Cardiac muscle cell (in vitro differentiated cells and primary cell): ENCODE measurements around the gene KIAA1614. TPM values are rescaled to one million over a fixed set of nuclear protein-coding genes. Genes with fewer than 3 reads are reported as not detected.

Source experiments
- DNase-seq, 2 donors: peaks; one replicate each; pipeline versions ENCODE4 v3.0.0 to v3.0.0-alpha.2; 2010 to 2017; ENCODE audit warnings: low read depth in 1 of 2, low spot score in 1 of 2
- H3K27ac ChIP-seq: fragments of 200-600 bp; sonication (generic); 2 replicates; pipeline ENCODE4 v1.5.1; 2016
- H3K27me3 ChIP-seq: fragments of 200-600 bp; sonication (generic); 2 replicates; pipeline ENCODE4 v1.6.0; 2016; ENCODE audit warnings: control low read depth
- H3K36me3 ChIP-seq: fragments of 200-600 bp; sonication (generic); 2 replicates; pipeline ENCODE4 v1.5.1; 2016; ENCODE audit warnings: control low read depth
- H3K4me1 ChIP-seq: fragments of 200-600 bp; sonication (generic); 2 replicates; pipeline ENCODE4 v1.8.1; 2017; ENCODE audit warnings: low read depth, mild to moderate bottlenecking, mixed run types
- H3K4me3 ChIP-seq: fragments of 200-600 bp; sonication (generic); 2 replicates; pipeline ENCODE4 v1.5.1; 2016; ENCODE audit warnings: mild to moderate bottlenecking
- H3K9me3 ChIP-seq: fragments of 200-600 bp; sonication (generic); 2 replicates; pipeline ENCODE4 v1.5.1; 2017; ENCODE audit warnings: low read depth, mild to moderate bottlenecking, control low read depth
- CTCF ChIP-seq: IDR thresholded peaks from 2 replicates; pipeline ENCODE4 v1.5.1; 2012; ENCODE audit warnings: low read depth, mild to moderate bottlenecking, low read length
- polyA plus RNA-seq: library from polyadenylated mRNA; unstranded; fragments of >200 nt; fragmentation: Nextera tagmentation; extraction: Ambion mirVana; gene quantifications from 2 replicates; pipeline ENCODE4 v1.2.1, GENCODE V29; 2016
- total RNA-seq: library from RNA; depleted of rRNA; stranded (reverse); fragments of >200 nt; gene quantifications from 2 replicates; pipeline ENCODE4 v1.2.3, GENCODE V29; 2016

KIAA1614 gene
- total and polyA plus RNA-seq, 2 experiments from 2014 or later = 1.3 to 2.2 TPM

- no peaks in the 10 kb centered on the region for H3K4me1 ChIP-seq
- H3K4me3 ChIP-seq = no peak overlapping the region
- peaks cover 31% of the 10 kb centered on the region for H3K27me3 ChIP-seq
- H3K27ac ChIP-seq = no peak overlapping the region
- H3K9me3 ChIP-seq = no peaks in the 10 kb centered on the region
- no peak for DNase-seq
- no peak for TF ChIP-seq CTCF
- no peaks in the 10 kb centered on the region for H3K36me3 ChIP-seq
These were observed 3.5 kb downstream of the KIAA1614 start for GRCh38 chr1:180916012-180916770.

GRCh38 chr1:180916771-180917170 is 4.1 kb downstream of the KIAA1614 start:
- H3K27me3 ChIP-seq = peaks cover 25% of the 10 kb centered on the region
- H3K27ac ChIP-seq = no peak overlapping the region
- H3K9me3 ChIP-seq = no peaks in the 10 kb centered on the region
- no peaks in the 10 kb centered on the region for H3K36me3 ChIP-seq
- TF ChIP-seq CTCF = no peak
- no peak overlapping the region for H3K4me3 ChIP-seq
- H3K4me1 ChIP-seq = no peaks in the 10 kb centered on the region
- DNase-seq = no peak

- Histone ChIP-seq H3K4me1 (peaks cover 2% of the 10 kb centered on the region), H3K27ac (no peak overlapping the region), H3K4me3 (no peak overlapping the region), H3K27me3 (peaks cover 18% of the 10 kb centered on the region), H3K36me3 (no peaks in the 10 kb centered on the region), H3K9me3 (no peaks in the 10 kb centered on the region)
- TF ChIP-seq CTCF = peak; percentile 22
- DNase-seq = peak in 1 of 2 donors; percentile 38
These were observed 4.8 kb downstream of the KIAA1614 start for GRCh38 chr1:180917306-180918065.

- H3K27ac ChIP-seq = no peak overlapping the region
- H3K9me3 ChIP-seq = no peaks in the 10 kb centered on the region
- DNase-seq = no peak
- H3K4me3 ChIP-seq = no peak overlapping the region
- H3K4me1 ChIP-seq = peaks cover 12% of the 10 kb centered on the region
- TF ChIP-seq CTCF = no peak
- H3K27me3 ChIP-seq = peaks cover 8% of the 10 kb centered on the region
- no peaks in the 10 kb centered on the region for H3K36me3 ChIP-seq
These were observed 5.8 kb downstream of the KIAA1614 start for GRCh38 chr1:180918519-180918918.

GRCh38 chr1:180919183-180919700 is 6.5 kb downstream of the KIAA1614 start:
- Histone ChIP-seq H3K36me3 (no peaks in the 10 kb centered on the region), H3K4me3 (no peak overlapping the region), H3K4me1 (peaks cover 16% of the 10 kb centered on the region), H3K27ac (no peak overlapping the region), H3K27me3 (peaks cover under 1% of the 10 kb centered on the region), H3K9me3 (no peaks in the 10 kb centered on the region)
- TF ChIP-seq CTCF = no peak
- no peak for DNase-seq
